Stimulated activated CD8-positive, alpha-beta memory T cell treated with anti-CD3 and anti-CD28 coated beads, Interleukin-4, amount 100 ng/mL, for 24 hours (primary cell): ENCODE results near the gene LEMD2.

Experiments
- DNase-seq: peaks from one replicate; pipeline ENCODE4 v3.0.0-alpha.2; 2020; ENCODE audit warnings: low read depth

The LEMD2 gene

GRCh38 chr6:33756211-33756954 is 32.5 kb downstream of the LEMD2 start:
- no peak for DNase-seq

GRCh38 chr6:33755070-33755869 is 33.7 kb downstream of the LEMD2 start:
- DNase-seq, result no peak

DNA sequence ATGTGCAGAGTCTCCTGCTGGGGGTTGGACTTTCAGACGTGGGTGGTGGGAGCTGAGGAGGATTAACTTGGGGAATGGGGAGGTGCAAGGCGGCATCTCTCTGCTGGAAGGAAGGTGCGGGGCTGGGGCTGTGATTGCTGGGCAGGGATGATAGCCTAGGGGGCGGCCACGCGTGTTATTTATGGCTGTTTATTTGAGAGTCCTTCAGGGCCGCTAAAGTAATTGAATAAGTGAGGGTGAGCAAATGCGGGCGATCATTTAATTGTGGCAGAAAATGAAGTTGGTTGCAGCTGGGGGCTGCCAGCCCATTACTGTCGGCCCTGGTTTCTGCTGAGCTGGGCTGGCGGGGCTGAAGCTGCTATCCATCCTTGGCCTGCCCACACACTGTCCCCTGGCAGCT is 34.7 kb downstream of the LEMD2 start:
- no peak for DNase-seq

DNA sequence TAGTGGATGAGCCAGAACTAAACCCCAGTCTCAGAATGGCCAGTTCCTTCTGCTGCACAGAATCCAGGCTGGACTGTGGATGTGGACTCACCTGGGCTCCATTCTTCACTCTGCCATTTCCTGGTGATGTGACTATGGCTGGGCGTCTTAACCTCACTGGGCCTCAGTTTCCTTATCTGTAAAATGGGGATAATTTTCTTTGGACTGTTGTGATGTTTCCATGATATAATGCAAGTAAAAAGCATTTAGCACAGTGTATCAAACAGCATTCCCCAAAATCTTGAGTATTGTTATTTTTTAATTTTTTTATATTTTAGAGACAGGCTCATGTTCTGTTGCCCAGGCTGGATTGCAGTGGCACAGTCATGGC is 36.3 kb downstream of the LEMD2 start:
- DNase-seq, result no peak

DNA sequence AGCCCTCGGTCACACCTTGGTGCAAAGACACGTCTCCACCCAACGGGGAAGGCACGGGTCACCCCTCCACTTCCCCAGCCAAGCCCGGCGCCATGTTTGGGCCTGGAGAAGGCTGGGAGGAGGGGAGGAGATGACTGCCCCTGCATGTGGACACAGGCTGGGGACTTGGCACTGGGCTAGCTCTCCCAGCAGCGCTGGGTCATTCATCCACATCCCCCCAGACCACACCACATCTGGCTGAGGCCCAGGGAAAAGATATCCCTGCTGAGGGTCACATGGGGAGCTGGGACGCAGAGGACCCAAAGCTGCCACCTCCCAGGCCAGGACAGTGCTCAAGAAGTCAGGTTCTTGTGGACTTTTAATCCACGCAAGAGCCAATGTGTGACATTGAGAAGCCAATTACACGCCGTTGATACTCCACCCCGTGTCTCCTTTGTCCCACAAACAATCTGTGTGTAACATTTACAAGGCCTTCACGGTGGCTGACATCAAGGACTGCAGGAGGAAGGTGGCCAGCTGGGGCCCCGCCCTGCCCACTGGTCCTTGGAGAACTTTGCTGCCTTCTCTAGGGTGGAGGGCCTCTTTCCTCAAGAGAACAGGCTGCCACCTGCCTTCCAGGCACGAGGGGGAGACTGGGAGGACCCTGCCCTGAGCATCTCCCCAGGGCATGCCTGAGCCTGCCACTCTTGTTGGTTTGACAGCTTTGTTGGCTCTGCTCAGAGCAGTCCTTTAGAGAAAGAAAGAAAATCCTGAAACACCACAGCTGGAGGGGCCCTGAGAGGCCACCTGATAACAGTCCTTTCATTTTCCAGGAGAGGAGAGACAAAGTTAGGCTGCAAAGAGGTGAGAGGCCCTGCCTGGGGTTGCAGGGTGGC is 36.9 kb downstream of the LEMD2 start:
- DNase-seq, result no peak

DNA sequence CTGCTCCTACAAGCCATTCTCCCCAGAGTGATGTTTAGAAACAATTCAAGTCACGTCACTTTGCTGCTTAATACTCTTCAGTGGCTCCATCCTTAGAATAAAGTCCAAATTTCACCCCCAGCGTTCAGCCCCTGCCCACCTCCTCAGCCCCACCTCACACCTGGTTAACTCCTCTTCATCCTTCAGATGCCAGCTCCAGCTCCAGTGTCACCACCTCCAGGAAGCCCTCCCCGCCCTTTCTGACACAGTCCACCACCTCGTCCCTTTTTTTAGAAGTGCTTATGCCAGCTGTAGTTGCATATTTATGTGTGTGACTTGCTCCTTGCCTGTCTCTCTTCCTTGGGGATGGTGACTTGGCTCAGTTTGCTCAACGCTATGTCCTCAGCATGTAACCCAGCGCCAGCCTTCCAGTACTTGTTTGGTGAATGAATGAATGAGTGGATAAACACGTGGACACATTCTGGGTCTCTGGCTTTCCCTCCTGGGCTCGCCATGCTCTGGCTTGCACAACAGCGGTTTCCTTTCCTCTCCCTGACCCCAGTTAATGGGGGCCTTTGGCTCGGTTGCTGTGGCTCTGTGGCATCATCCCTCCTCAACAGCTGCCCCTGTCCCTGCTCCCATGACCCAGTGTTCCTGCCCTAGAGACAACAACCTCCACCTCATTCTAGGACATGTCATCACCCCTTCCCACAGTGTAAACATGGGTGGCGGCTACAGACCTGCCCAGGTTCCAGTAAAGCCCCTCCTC is 38.5 kb downstream of the LEMD2 start:
- no peak for DNase-seq

GRCh38 chr6:33749401-33749800 is 39.5 kb downstream of the LEMD2 start:
- DNase-seq, result no peak

- no peak for DNase-seq
Measured at GRCh38 chr6:33748841-33749240, 40.1 kb downstream of the LEMD2 start.

DNA sequence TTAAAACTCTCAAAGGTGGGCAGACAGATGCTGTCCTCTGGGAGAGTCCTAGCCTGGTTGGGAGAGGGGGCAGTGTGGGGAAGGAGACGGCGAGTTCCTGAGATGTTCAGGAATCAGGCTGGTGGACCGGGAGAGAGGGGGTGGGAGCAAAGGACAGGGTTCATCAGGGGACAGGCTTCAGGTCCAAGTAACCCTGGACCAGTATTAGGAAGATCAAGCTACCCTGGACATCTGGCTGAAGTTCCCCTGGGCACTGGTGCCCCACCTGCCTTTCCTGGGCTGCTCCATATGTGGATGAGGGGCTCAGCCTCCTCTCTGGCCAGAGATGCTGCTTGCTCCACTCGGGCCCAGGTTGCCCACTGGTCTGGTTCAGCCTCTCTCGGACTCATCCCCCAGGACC is 41.1 kb downstream of the LEMD2 start:
- DNase-seq, result no peak

GRCh38 chr6:33746651-33747100 is 42.3 kb downstream of the LEMD2 start, which contains the start of gene IP6K3:
Gene IP6K3 (minus strand): TSS chr6:33746905. CDS start chr6:33735476, 11,429 bp downstream.
- no peak for DNase-seq

DNA sequence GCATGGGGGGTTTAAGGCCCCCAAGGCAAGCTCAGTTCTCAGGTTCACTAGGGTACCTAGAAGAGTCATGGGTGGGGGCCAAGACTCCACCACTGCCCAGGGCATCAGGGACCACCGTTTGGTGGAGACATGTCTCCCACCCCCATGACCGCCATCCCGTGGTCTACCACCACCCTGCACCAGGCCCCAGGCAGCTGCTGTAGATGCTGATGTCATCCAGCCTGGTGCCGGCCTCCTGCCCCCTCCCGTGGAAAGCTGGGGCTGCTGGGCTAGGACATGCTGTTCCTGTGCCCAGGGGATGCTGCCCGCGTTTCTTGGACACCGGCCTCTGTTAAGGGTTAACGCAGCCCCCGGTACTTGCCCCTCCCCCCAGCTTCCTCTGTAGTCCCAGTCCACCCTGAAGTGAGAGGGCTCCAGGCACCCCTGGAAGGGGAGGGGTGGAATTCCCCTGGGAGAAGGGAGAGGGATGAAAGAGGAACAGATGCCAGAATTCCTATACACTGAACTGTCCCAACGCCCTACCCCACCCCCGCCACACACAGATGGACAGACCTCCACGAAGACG is 42.8 kb downstream of the LEMD2 start:
- no peak for DNase-seq

DNA sequence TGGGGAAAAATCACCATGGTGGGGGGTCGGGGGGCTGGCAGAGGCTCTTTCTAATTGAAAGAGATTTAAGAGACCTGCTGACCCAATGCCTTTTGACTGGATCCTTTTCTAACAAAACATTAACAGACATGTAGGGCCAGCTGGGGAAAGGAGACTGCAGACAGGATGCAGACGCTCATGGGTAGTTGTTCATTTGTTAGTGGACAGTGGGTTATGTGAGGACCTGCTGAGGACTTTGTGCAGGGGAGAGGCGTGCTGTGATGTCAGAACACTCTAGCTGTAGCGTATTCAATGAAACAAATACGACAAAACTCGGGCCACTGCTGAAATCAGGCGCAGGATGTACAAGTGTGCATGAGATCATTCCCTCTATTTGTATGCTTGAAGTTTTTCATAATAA is 43.4 kb downstream of the LEMD2 start:
- DNase-seq, result no peak

GRCh38 chr6:33744895-33745546 is 43.9 kb downstream of the LEMD2 start:
- no peak for DNase-seq

GRCh38 chr6:33744001-33744848 is 44.7 kb downstream of the LEMD2 start:
- DNase-seq, result peak; percentile 62

DNA sequence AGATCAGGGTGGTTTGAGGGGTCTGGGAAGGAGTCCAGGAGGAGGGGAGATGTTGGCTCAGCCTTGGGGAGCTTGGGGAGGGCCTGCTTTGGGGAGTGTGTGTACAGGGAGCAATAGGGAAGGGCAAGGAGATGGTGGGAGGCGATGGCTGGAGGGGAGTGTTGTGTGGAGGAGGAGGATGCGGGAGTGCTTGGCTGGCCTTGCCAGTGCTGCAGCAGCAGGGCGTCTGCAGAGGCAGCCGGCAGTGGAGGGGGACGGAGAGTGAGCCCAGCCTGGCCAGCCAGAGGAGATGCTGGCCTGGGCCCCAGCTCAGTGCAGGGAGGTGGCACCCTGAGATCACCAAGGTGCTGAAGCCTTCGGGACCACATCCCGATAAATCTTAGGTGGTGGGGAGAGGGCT is 46.1 kb downstream of the LEMD2 start:
- DNase-seq, result no peak

DNA sequence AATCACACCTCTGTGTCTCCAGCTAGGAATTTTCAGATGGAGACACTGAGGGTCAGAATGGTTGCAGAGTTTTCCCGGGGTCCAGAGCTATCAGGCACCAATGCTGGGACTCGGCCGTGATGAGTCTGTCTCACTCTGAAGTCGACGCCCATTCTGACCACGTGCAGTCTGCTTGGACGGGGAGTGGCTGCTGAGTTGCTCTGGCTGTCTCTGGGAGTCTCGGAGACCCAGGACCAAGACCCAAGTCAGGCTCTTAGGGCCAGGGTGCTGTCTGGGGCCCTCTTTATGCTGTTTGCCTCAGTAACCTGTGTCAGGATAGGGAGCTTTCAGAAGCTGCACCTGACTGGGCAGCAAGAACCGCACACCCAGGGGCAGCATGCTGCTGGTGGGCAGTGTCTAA is 46.8 kb downstream of the LEMD2 start:
- DNase-seq, result no peak

GRCh38 chr6:33740794-33741193 is 48.1 kb downstream of the LEMD2 start:
- DNase-seq, result no peak

DNA sequence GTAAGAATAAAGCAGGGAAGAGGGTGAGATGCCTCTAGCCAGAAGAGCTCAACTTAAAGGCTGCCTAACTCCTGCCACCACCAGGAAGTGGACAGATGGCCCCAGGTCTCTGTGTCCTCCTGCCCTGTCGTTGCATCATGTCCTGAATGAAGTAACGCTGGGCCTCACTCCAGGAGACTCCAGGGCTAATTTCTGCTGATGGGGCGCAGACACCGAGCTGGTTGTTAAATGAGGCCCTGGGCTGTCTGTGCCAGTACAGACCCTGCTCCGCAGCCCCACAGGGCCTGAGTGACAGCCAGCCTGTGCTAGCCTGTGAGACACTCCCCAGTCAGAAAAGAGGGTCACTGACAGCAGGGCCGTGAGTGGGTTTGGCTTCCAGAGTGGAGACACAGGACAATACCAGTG is 48.7 kb downstream of the LEMD2 start:
- no peak for DNase-seq

- no peak for DNase-seq
Measured at GRCh38 chr6:33739571-33739970, 49.4 kb downstream of the LEMD2 start.

DNA sequence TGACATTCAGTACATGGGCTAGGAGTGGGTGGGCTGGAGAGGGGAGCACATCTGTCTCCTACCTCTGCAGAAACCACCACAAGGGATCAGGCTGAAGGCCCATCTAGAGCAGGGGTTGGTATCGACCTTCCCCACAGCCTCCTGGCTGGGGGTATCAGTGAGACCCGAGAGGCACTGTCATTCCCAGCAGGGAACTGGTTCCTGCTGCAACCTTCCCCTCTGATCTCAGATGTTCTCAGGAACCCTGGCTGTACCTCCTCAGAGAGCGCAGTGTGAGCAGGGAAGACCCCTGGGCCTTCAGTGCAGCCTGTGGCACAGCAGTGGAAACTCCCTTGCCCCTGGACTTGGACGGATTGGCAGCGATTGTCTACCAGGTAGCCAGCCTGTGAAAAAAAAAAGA is 50.1 kb downstream of the LEMD2 start:
- no peak for DNase-seq
